HG02884 (cell line): ENCODE measurements around the gene SEC14L3.

Experiments
- ATAC-seq: cut with Tn5 transposase; IDR thresholded peaks from one replicate; pipeline ENCODE4 v1.9.1; 2021; ENCODE audit warnings: mild to moderate bottlenecking, moderate library complexity; ENCODE audit not compliant: unreplicated experiment

The SEC14L3 gene

DNA sequence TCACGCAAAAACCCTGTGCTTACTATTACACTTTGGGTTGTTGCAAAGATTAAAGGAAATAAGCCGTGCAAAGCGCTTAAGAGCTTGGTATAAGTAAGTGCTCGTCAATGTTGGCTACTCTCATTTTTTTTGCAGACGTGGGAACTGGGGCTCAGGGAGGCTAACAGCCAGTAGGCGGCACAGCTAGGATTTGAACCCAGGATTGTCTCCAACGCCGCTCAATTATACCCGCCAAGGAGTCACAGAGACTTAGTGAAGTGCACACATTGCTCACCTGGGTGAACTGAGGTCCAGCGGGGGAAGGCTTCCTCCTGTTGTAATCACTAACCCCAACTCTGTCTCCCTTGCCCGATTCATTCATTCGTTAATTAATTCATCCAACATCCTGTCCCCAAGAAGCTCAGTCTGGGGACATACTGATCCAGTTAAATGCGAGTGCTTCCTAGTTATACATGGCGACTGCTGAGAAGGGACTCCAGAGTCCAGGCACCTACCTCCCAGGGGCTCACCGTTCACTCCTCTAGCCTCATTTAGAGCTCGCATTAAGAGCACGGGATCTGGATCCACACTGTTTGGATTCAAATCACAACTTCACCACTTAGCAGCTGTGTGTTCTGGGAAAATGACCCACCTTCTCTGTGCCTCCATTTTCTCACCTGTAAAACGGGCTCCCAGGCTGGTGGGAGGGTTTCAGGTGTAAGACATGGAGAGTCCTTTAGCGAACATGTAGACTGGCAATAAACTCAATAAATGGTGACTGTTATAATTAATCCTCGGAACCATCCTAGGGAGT is 47.1 kb downstream of the SEC14L3 start:
- ATAC-seq, result no peak

DNA sequence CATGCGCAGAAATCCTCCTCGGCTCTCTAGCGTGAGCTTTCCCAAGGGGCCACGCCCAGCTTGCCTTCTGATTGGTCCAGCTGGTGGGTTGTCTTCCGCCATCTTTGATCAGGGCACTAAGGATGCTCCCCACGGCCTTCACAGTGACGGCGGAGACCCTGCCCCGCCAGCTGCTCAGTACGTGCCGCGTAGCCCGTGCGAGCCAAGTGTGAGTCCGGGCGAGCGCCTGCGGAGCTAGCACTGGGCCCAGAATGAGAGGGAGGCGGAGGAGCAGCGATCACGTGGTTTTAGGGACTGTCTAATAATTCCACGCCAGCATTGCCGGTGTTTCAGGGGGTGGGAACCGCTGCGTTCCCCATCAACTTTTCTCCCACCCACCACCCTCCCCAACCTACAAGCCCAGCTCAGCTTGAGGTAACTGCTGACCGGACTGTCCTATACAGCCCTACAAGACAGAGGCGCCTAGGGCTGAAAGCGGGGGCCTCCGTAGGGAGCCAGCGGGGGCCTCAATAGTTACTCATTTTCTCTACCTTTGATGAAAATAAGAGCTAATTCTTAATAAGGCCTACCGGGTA is 47.8 kb downstream of the SEC14L3 start:
- peak; percentile 80 for ATAC-seq

DNA sequence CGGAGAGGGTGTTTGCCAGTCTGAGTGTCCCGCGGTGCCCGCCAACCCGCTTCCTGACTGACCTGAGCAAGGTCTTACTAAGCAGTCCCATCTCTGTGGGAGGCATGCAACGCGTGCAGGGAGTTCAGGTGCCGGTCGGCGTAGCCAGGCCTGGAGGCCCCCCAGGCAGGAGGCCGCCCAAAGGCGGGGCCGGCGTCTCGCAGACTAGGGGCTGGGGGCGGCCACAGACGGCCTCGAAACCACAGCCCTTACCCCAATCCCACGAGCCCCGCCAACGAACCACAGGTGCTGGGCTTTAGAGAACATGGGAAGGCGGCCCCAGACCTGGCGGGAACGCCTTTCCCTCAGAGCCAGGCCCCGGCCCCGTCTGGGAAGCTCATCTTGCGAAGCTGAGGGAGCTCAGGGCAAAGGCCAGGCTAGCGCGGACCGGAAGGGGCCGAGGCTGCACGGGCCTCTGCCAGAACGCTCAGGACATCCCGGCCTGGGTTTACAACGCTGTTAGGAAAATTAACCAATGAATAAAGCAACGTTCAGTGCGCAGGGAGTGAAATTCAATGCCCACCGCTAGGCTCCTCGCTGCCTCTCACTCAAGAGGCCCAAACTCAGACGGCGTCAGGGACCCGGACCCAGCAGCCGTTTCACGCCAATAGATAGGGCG is 48.4 kb downstream of the SEC14L3 start:
- ATAC-seq, result peak; percentile 10

GRCh38 chr22:30422481-30423300 is 49.1 kb downstream of the SEC14L3 start:
- no peak for ATAC-seq

GRCh38 chr22:30421695-30422480 is 49.9 kb downstream of the SEC14L3 start:
- no peak for ATAC-seq

GRCh38 chr22:30420347-30421125 is 51.3 kb downstream of the SEC14L3 start:
- no peak for ATAC-seq

DNA sequence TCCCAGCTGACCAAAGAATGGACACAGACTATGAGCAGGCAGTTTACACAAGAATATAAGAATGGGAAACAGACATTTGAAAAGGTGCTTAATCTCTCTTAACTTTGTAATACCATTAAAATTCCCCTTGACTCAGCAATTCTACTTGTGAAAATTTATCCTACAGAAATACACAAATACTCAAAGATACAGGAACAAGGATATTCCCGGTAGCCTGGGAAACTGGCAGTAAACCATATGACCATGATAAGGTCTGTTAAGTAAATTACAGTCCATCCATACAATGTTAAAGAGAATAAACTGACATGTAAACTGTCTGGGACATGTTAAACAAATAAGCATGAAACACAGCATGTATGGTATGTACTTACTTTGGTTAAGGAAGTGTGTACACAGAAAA is 55.0 kb downstream of the SEC14L3 start:
- ATAC-seq, result no peak

DNA sequence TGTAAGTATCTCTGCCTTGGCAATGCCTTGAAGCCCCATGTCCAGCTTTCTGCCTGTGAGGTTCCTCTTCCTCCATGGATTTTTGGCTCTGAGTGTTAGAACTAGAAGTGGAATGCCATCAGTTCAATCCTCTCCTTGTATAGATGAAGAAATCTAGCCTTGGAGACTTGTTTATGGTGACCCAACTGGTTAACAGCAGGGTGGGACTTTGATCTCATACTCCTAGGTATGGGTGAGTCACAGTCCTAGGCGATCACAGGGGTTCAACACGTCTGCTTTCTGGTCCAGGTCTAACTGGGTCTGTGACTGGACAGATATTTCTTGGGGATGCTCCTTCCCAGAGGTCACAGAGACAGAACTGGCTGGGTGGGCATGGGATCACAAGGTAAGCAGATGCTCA is 55.4 kb downstream of the SEC14L3 start:
- no peak for ATAC-seq

GRCh38 chr22:30414525-30415047 is 57.2 kb downstream of the SEC14L3 start:
- no peak for ATAC-seq

DNA sequence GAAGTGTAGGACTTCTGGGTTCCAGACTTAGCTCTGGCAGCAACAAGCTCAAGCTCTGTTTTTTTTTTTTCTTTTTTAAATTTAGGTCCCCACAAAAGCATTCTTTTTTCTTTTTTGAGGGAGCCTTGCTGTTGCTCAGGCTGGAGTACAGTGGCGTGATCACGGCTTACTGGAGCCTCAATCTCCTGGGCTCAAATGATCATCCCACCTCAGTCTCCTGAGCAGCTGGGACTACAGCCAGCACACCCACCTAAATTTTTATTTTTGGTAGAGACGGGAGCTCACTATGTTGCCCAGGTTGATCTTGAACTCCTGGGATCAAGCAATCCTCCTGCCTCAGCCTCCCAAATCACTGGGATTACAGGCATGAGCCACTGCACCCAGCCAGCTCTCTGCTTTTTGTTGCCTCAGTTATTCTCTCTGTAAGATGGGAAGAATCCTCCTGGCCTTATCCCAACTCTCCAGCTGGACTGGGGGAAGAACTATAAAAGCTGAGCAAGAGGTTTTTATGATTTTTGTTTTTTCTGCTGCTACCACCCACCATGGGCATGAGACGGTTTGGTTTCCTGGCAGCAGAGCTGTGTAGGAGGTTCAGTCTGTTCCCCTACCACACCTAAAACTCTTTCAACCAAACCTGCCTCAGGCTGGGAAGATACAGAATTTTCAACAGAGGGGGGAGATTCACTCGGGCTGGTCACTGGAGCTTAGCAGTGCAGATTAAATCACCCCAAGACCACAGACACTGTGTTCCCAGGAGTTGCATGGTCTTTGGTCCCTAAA is 57.9 kb downstream of the SEC14L3 start:
- no peak for ATAC-seq

DNA sequence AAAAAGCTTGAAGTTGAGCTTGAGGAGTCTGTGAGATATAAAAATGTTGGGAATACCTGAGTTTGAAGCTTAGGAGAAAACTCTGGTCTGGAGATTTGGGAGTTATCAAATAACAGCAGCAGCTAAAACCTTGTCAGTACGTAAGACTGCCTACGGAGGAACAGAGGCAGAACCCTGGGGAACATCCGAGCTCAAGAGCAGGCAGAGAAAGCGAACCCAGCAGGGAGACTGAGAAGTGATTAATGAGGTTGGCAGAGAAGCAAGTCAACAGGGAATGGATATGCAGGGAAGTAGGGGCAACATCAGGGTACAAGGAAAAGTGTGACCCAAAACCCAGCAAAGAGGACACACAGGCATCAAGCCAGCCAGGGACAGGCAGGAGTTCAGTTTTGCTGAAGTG is 58.8 kb downstream of the SEC14L3 start:
- ATAC-seq, result no peak

DNA sequence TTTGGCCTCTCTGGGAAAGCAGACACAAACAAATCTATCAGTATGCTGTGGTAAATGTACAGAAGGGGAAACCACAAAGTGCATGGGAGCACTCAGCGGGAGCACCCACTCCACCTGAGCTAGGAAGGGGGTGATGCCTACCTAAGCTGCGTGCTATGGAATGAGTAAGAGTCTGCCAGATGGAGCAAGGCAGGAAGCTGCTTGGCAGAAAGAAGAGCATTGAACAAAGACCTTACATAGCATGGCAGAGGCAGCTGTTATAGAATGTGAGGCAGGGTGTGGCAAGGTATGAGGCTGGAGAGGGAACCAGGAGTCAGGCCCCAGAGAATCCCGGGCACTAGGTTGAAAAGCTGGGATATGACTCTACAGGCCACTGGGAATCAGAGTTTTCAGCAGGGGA is 60.0 kb downstream of the SEC14L3 start:
- no peak for ATAC-seq
